Stimulated activated CD8-positive, alpha-beta memory T cell treated with anti-CD3 and anti-CD28 coated beads, Interleukin-12 subunit alpha, Interleukin-12 subunit beta, amount 100 ng/mL, for 1 hour (primary cell): ENCODE results near the gene THTPA.

Source experiments
- DNase-seq: peaks from one replicate; pipeline ENCODE4 v3.0.0-alpha.2; 2020; ENCODE audit warnings: low read depth

The THTPA gene

GRCh38 chr14:23567186-23568020, 11.3 kb downstream of the THTPA start, which contains the start of gene AP1G2:
AP1G2 (minus strand) TSS chr14:23567791; CDS start chr14:23567314, 477 bp downstream.
- DNase-seq, result peak; percentile 73

- DNase-seq, result no peak
Measured at GRCh38 chr14:23568021-23568599, 12.0 kb downstream of the THTPA start.

GRCh38 chr14:23568600-23569331, 12.7 kb downstream of the THTPA start:
- DNase-seq, result no peak

- DNase-seq, result no peak
Measured at GRCh38 chr14:23569443-23570151, 13.5 kb downstream of the THTPA start.

- DNase-seq, result no peak
Measured at GRCh38 chr14:23570806-23571483, 14.9 kb downstream of the THTPA start.

- no peak for DNase-seq
Measured at GRCh38 chr14:23571701-23572523, 15.8 kb downstream of the THTPA start.

GRCh38 chr14:23572524-23572828, 16.4 kb downstream of the THTPA start:
- DNase-seq, result no peak

- no peak for DNase-seq
Measured at GRCh38 chr14:23572836-23573235, 16.8 kb downstream of the THTPA start.

GRCh38 chr14:23573384-23574015, 17.4 kb downstream of the THTPA start:
- no peak for DNase-seq

- DNase-seq, result no peak
Measured at GRCh38 chr14:23577004-23577681, 21.1 kb downstream of the THTPA start.

- no peak for DNase-seq
Measured at GRCh38 chr14:23577710-23578392, 21.8 kb downstream of the THTPA start.

- no peak for DNase-seq
Measured at GRCh38 chr14:23578560-23579310, 22.7 kb downstream of the THTPA start, which contains the start of gene JPH4. JPH4 (minus strand) TSS chr14:23578790; CDS start chr14:23577453, 1,337 bp downstream.

- DNase-seq, result no peak
Measured at GRCh38 chr14:23579311-23579630, 23.2 kb downstream of the THTPA start.

GRCh38 chr14:23579739-23580138, 23.7 kb downstream of the THTPA start:
- DNase-seq, result no peak

GRCh38 chr14:23580152-23580926, 24.3 kb downstream of the THTPA start:
- DNase-seq, result no peak

- no peak for DNase-seq
Measured at GRCh38 chr14:23580948-23581281, 24.8 kb downstream of the THTPA start.

GRCh38 chr14:23582906-23583760, 27.1 kb downstream of the THTPA start:
- DNase-seq, result no peak
